AG10803 (cell line): ENCODE data around the gene PDLIM5.

Experiments used
- DNase-seq: peaks from one replicate; pipeline ENCODE4 v3.0.0; 2010; ENCODE audit warnings: low read depth
- H3K4me3 ChIP-seq: 2 replicates; pipeline ENCODE4 v1.5.1; 2011; ENCODE audit warnings: mild to moderate bottlenecking, low read length, control low read depth
- CTCF ChIP-seq: conservative IDR thresholded peaks from 2 replicates; pipeline ENCODE4 v1.5.1; 2011; ENCODE audit warnings: mild to moderate bottlenecking, low read length, control low read depth, inconsistent platforms

PDLIM5 gene

GRCh38 chr4:94479358-94480141 lies 27.8 kb downstream of the PDLIM5 start:
- no peak overlapping the region for H3K4me3 ChIP-seq
- no peak for DNase-seq
- TF ChIP-seq CTCF, result no peak

DNA sequence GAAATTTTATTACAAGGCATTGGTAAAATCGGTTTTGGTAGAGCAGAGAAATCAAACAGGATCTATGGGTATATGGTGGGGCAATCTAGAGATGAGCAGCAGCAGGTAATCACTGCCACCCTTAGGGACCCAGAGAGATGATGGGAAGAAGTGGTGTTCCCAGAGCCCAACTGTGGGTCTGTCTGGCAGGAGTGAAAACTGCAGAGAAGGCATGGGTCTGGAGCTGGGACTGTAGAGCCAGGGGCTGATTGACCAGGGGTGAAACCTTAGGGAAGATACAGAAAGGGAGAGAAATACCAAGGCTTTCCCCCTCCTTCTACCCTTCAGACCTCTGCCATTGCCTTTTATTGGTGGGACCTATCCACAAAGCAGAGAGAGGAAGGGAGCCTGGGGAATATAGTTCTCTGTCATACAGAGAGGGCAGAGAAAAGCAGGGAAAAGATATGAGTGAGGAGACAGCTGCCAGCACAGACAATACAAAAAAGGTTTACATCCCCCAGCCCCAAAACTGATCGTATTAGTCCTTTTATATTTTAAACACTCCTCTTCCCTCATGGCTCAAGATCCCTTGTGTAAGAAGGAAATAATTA lies 28.7 kb downstream of the PDLIM5 start:
- H3K4me3 ChIP-seq, result no peak overlapping the region
- no peak for DNase-seq
- TF ChIP-seq CTCF, result no peak

DNA sequence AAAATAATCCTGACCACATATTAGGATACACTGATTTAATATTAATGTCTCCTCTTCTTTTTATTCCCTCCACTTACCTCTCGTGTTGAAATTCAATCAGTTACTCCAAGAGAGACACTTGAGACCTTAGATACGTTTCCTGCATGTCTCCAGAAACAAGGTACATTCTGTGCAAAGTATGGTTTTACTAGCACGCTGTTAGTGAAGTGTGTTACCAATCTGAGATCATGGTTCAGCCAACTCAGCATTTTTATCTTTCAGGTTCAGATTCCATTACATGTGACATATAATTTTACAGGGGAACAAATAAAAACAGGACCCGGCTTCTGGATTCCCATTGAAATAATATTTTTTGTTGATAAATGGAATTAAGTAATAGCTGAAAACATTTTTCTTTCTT lies 32.2 kb downstream of the PDLIM5 start:
- no peak for DNase-seq
- TF ChIP-seq CTCF, result no peak
- H3K4me3 ChIP-seq, result no peak overlapping the region

GRCh38 chr4:94484818-94485217 lies 33.1 kb downstream of the PDLIM5 start:
- DNase-seq, result no peak
- no peak for TF ChIP-seq CTCF
- no peak overlapping the region for H3K4me3 ChIP-seq

- DNase-seq, result no peak
- no peak overlapping the region for H3K4me3 ChIP-seq
- no peak for TF ChIP-seq CTCF
Observed at GRCh38 chr4:94486372-94486801, 34.6 kb downstream of the PDLIM5 start.

GRCh38 chr4:94488670-94489069 lies 36.9 kb downstream of the PDLIM5 start:
- DNase-seq, result peak; percentile 25
- no peak for TF ChIP-seq CTCF
- H3K4me3 ChIP-seq, result no peak overlapping the region

- no peak for TF ChIP-seq CTCF
- DNase-seq, result no peak
- H3K4me3 ChIP-seq, result no peak overlapping the region
Observed at GRCh38 chr4:94489098-94489497, 37.4 kb downstream of the PDLIM5 start.
